ENCODE measurements around the gene WRNIP1.

GRCh38 chr6:2794171-2794730 is 29.1 kb downstream of the WRNIP1 start:
- no peak for TF ChIP-seq SP1 (CRISPR knock-in tag; conservative IDR thresholded peaks at IDR 0.05)
- TF ChIP-seq PREB (CRISPR knock-in tag; IDR thresholded peaks at IDR 0.05; ENCODE audit: borderline replicate concordance), result no peak
- TF ChIP-seq JUN (CRISPR knock-in tag; IDR thresholded peaks at IDR 0.05), result no peak

Data from WTC11 (cell line).